Right ventricle myocardium inferior (tissue), 1 donor: Measurements from ENCODE around the gene MEAF6. TPM values are rescaled to one million over a fixed set of nuclear protein-coding genes. Genes with fewer than 3 reads are reported as not detected.
A peak's percentile ranks its signal among the peaks of the same experiment; 100 is the strongest.

Experiments used
- ATAC-seq: fragments of 200-7000 bp; cut with Tn5 transposase; one replicate; pipeline ENCODE4 v1.9.1; 2020; ENCODE audit warnings: mild to moderate bottlenecking, moderate library complexity
- DNase-seq: peaks from one replicate; pipeline ENCODE4 v3.0.0; 2021; ENCODE audit errors: missing footprints
- intact Hi-C: fragments of 100-400 bp; cut with DNase I; formaldehyde crosslinking; loops from one replicate; pipeline ENCODE4 v1.11.0; 2022
- microRNA-seq: library from miRNA; unstranded; fragments of <30 nt; microRNA quantifications from one replicate; pipeline ENCODE4 v1.2.0, GENCODE V29; 2020
- total RNA-seq: library from RNA; stranded (reverse); fragmentation: NEBNext Ultra II Directional; extraction: Animal tissue kit (Norgen Biotek cat#: 25700); gene quantifications from one replicate; pipeline ENCODE4 v1.2.1, GENCODE V29; 2021
- donor health status: DM: no; HTN: yes; CAD: no; lungs with severe emphysema.

MEAF6 gene
- total RNA-seq, 1 donor from 2014 or later: 35.9 TPM

DNA sequence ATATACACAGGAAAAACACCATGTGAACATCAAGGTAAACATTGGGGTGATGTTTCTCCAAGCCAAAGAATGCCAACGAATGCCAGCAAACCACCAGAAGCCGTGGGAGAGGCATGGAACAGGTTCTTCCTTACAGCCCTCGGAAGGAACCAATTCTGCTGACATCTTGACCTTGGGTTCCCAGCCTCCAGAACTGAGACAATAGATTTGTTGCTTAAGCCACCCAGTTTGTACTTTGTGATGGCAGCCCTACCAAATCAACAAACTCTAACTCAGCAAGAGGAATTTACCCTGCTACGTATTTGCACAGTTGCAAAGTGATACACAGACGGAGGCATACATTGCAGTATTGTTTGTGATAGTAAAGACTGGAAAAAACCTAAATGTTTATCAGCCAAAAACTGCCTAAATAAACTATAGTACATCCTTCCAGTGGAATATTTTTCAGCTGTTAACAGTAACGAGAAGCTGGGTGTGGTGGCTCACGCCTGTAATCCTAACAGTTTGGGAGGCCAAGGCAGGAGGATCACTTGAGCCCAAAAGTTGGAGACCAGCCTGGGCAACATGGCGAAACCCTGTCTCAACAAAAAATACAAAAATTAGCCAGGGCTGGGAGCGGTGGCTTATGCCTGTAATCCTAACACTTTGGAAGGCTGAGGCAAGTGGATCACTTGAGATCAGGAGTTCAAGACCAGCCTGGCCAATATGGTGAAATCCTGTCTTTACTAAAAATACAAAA, 52.7 kb downstream of the MEAF6 start:
- peak; percentile 22 for DNase-seq
- intact Hi-C loops: no loop called here

GRCh38 chr1:37458551-37458950, 56.0 kb downstream of the MEAF6 start:
- DNase-seq: no peak
- intact Hi-C loops: no loop called here
- no peak for ATAC-seq

More for the DNA sequence above, 52.7 kb downstream of the MEAF6 start:
- no peak for ATAC-seq

GRCh38 chr1:37456614-37457013, 58.0 kb downstream of the MEAF6 start:
- DNase-seq (peak; percentile 4), ATAC-seq (no peak)
- intact Hi-C loops: no loop called here

DNA sequence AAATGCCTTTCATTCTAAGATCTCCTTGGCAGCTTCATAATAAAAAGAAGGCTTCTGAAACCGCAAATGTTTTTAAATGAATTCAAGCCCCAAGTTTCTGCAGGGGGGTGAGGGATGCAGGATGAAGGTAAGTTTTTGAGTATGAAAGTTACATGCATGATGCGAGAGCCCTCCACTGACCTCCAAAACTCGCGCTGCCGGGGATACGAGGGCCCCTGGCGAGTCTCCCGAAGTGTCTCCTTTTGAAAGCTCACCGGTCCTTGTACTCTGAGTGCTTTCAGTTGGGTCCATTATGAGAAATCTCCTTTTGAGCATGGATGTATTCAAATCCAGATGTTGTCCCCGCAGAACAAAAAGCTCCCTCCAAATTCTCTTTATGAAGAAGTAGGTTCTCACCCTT, 59.0 kb downstream of the MEAF6 start:
- intact Hi-C loops: loop anchor here (1.0 kb wide), 1 partner anchor 32 kb away; no protein-coding TSS in a partner anchor

DNA sequence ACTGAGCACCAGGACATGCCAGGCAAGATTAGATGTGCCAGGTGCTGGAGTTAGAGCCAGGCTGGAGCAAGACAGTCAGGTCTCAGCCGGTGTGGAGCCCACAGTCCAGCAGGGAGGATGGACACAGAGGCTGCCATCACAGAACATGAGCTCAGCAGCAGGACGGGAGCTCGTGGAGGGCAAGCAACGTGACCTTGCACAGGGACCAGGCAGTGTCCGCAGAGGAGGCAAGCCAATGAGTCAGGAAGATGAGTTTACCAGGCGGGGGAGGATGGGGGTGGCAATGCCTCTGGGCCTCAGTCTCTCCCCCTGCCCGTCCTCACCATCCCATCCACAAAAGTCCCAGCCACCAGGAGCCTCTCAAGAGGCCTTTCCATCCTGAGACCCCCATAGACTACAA, 60.9 kb downstream of the MEAF6 start:
- DNase-seq (no peak), ATAC-seq (no peak)
- intact Hi-C loops: loop anchor here (1.0 kb wide), 1 partner anchor 229 kb away; no protein-coding TSS in a partner anchor

More for the DNA sequence above, 59.0 kb downstream of the MEAF6 start:
- ATAC-seq (no peak), DNase-seq (no peak)

GRCh38 chr1:37452416-37452815, 62.1 kb downstream of the MEAF6 start:
- DNase-seq (peak; percentile 55), ATAC-seq (no peak)
- intact Hi-C loops: no loop called here

DNA sequence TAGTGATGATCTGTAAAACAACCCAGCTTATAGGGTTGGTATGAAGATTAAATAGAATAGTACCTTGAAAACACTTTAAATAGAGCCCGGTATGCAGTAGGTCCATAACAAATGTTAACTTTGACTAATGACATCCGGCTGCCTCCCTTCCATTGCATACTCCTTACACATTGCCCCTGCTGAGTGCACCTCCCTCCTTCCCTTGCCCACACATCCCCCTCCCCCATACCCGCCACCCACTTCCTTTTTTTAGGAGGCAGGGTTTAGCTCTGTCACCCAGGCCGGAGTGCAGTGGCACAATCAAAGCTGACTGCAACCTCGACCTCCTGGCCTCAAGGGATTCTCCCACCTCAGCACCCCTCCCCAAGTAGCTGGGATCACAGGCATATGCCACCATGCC, 64.6 kb downstream of the MEAF6 start:
- intact Hi-C loops: no loop called here

DNA sequence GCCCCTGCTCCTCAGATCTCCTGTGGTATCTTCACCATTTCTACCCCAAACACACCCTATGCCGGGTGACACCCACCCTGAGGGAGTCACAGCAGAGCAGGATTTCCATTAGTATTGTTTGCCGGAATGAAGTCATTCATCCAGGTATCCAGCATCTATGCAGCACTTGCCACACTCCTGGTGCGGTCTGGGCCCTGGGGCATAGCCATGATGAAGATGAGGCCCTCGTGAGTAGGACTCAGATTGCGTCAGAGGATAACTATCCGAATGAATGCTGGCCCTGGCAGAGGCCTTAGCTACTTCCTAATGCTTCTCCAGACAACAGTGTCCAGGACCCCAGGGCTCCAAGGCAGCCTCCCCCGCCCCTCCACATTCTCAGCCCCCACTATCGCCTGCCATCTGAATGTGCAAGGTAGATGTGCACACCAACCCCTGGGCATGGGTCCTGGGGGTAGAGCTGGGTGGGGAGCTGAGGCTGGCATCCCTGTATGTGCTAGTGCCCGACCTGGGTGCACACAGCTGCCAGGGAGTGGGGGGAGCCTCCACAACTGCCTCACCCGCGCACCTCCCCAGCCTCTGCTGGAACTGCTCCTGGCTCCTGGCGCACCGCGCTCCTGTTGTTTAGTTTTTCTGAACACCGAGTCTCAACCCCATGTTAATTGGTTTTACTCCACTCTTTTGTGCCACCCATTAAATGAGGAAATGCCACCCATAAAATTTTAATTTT, 65.7 kb downstream of the MEAF6 start:
- no peak for ATAC-seq
- peak; percentile 39 for DNase-seq
- intact Hi-C loops: no loop called here

More for the DNA sequence above, 64.6 kb downstream of the MEAF6 start:
- ATAC-seq (no peak), DNase-seq (peak; percentile 64)

- ATAC-seq: no peak
- DNase-seq: peak; percentile 27
- intact Hi-C loops: no loop called here
Measured at GRCh38 chr1:37448185-37448584, 66.4 kb downstream of the MEAF6 start.

- no peak for DNase-seq
- no peak for ATAC-seq
- intact Hi-C loops: no loop called here
Measured at GRCh38 chr1:37446874-37447273, 67.7 kb downstream of the MEAF6 start.

- intact Hi-C loops: no loop called here
- no peak for DNase-seq
- ATAC-seq: no peak
Measured at GRCh38 chr1:37442644-37443043, 71.9 kb downstream of the MEAF6 start.

Small RNA genes lying within 50 kb of the gene (microRNA-seq; reads per million reads assigned to microRNA genes)
- gene MIR5581 (1.4 reads per million), gene MIR6732 (not detected)

Other genes with a start within 250 kb of the MEAF6 start
- gene ZC3H12A, start 40.2 kb downstream of the MEAF6 start, total RNA-seq: 4.3 TPM
- 11.8 TPM for gene SNIP1, start 39.5 kb upstream of the MEAF6 start, total RNA-seq
- gene DNALI1, start 42.2 kb upstream of the MEAF6 start, total RNA-seq: 6.1 TPM
- gene GNL2, start 81.2 kb upstream of the MEAF6 start, total RNA-seq: 22.0 TPM
- gene RSPO1, start 120.1 kb upstream of the MEAF6 start, total RNA-seq: not detected
- 0.60 TPM for gene CDCA8, start 177.8 kb upstream of the MEAF6 start, total RNA-seq